ENCODE data around the gene ZNF552. TPM values are rescaled to one million over a fixed set of nuclear protein-coding genes. Genes with fewer than 3 reads are reported as not detected.

Gene ZNF552
- total and polyA plus RNA-seq, 2 of the 4 experiments (the other 2 are of a cell fraction), result 2.8 to 4.7 TPM

DNA sequence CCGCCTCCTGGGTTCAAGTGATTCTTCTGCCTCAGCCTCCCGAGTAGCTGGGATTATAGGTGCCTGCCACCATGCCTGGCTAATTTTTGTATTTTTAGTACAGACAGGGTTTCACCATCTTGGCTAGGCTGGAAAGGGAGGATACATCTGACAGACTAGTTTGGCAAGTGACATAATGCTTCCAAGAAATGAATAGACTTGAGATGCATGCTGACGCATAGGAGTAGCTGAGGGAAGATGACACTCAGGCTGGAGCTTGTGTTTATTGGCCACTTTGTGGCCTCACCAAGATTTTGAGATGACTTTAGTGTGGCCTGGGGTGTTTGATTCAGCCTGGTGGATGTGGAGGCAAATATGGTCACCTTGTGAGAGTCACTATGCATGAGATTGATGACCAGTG, 41.2 kb downstream of the ZNF552 start:
- H4K91ac ChIP-seq (ENCODE audit: insufficient read depth, low read depth, low read length), result no peak overlapping the region
- H3K9me1 ChIP-seq (ENCODE audit: insufficient read depth, low read length), result no peaks in the 10 kb centered on the region
- intact Hi-C loops (cut with micrococcal nuclease), result no loop called here
- H3K4me3 ChIP-seq (ENCODE audit: insufficient read depth, low read depth, low read length), result no peak overlapping the region
- no CpG with 5 or more reads among the region's 3 CpGs for WGBS, 2 experiments (ENCODE audit: extremely low coverage in 2 of 2, insufficient read length in 1 of 2)
- no peak for DNase-seq
- H4K20me1 ChIP-seq (ENCODE audit: insufficient read depth, low read length), result peaks cover 13% of the 10 kb centered on the region; the same call in 1 of the 2 replicates
- peaks cover 28% of the 10 kb centered on the region for H3K9me3 ChIP-seq (ENCODE audit: control insufficient read depth, insufficient read depth, low read length)
- H2AK9ac ChIP-seq (replicated peaks; ENCODE audit: low read depth, low read length, poor library complexity), result no peak overlapping the region
- H2BK15ac ChIP-seq (ENCODE audit: low read depth, low read length), result no peak overlapping the region
- no peak overlapping the region for H2AK5ac ChIP-seq (ENCODE audit: low read depth, low read length)
- TF ChIP-seq, protein P1, sequence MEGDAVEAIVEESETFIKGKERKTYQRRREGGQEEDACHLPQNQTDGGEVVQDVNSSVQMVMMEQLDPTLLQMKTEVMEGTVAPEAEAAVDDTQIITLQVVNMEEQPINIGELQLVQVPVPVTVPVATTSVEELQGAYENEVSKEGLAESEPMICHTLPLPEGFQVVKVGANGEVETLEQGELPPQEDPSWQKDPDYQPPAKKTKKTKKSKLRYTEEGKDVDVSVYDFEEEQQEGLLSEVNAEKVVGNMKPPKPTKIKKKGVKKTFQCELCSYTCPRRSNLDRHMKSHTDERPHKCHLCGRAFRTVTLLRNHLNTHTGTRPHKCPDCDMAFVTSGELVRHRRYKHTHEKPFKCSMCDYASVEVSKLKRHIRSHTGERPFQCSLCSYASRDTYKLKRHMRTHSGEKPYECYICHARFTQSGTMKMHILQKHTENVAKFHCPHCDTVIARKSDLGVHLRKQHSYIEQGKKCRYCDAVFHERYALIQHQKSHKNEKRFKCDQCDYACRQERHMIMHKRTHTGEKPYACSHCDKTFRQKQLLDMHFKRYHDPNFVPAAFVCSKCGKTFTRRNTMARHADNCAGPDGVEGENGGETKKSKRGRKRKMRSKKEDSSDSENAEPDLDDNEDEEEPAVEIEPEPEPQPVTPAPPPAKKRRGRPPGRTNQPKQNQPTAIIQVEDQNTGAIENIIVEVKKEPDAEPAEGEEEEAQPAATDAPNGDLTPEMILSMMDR (conservative IDR thresholded peaks at IDR 0.05; ENCODE audit: low read depth, low read length), result no peak
- TF ChIP-seq RAD21 (IDR thresholded peaks at IDR 0.05; ENCODE audit: low read length) (no peak), CEBPB (IDR thresholded peaks at IDR 0.05; ENCODE audit: low read depth, low read length) (no peak), POLR2A (IDR thresholded peaks at IDR 0.05; ENCODE audit: low read depth, low read length) (no peak), SMC3 (IDR thresholded peaks at IDR 0.05; ENCODE audit: low read depth, low read length) (no peak), FOS (IDR thresholded peaks at IDR 0.05; ENCODE audit: low read depth, low read length) (no peak), NFE2L2 (IDR thresholded peaks at IDR 0.05; ENCODE audit: low read depth, low read length) (no peak), MAZ (IDR thresholded peaks at IDR 0.05; ENCODE audit: borderline replicate concordance, low read depth, low read length) (no peak), CHD1 (IDR thresholded peaks at IDR 0.05; ENCODE audit: low read depth, low read length) (no peak), RFX5 (IDR thresholded peaks at IDR 0.05; ENCODE audit: low read depth, low read length) (no peak), RCOR1 (IDR thresholded peaks at IDR 0.05; ENCODE audit: insufficient replicate concordance, low read length) (no peak)
- CTCF ChIA-PET, result interaction anchor here (0.5 to 0.7 kb wide), 2 partner anchors 10 to 70 kb away, joined by 5 to 7 read pairs; no protein-coding TSS in a partner anchor
- peaks cover 47% of the 10 kb centered on the region for H3K36me3 ChIP-seq (ENCODE audit: control insufficient read depth, insufficient read depth, low read length)
- H3K27me3 ChIP-seq (ENCODE audit: control insufficient read depth, insufficient read depth, low read length), result no peaks in the 10 kb centered on the region
- in situ Hi-C loops (cut with MboI; ENCODE audit: low sequenced_read_pairs), result no loop called here
- no TSS peak for BruUV-seq (replicated peaks)
- dilution Hi-C loops (cut with HindIII; ENCODE audit: low sequenced_read_pairs, unreplicated experiment), result no loop called here
- no peak overlapping the region for H3K14ac ChIP-seq (replicated peaks; ENCODE audit: low read depth, low read length)
- no peak overlapping the region for H3K23ac ChIP-seq (ENCODE audit: low read depth, low read length)
- no peak overlapping the region for H3K4ac ChIP-seq (ENCODE audit: low read depth, low read length)
- no peak overlapping the region for H2BK5ac ChIP-seq (ENCODE audit: low read depth, low read length, poor library complexity, severe bottlenecking)
- peaks cover 31 to 45% of the 10 kb centered on the region in 2 experiments for H3K79me1 ChIP-seq (ENCODE audit: low read depth in 1 of 2, low read length in 2 of 2)
- H2BK120ac ChIP-seq (ENCODE audit: low read depth, low read length), result no peak overlapping the region
- H3K4me2 ChIP-seq (ENCODE audit: low read depth, low read length), result no peak overlapping the region
- no peak overlapping the region for H3K27ac ChIP-seq (ENCODE audit: insufficient read depth, low read length)
- H2AFZ ChIP-seq (replicated peaks; ENCODE audit: low read length, poor library complexity), result no peak overlapping the region
- POLR2A ChIA-PET (ENCODE audit: unreplicated experiment), result no interaction called here
- ATAC-seq (ENCODE audit: low read depth), result no peak
- H4K5ac ChIP-seq (ENCODE audit: low read depth, low read length), result no peak overlapping the region
- H3K18ac ChIP-seq (ENCODE audit: low read depth, low read length), result no peak overlapping the region
- 0 out of 2 replicates have a peak, but pooled peaks cover 3% of the 10 kb centered on the region for H3K4me1 ChIP-seq (ENCODE audit: control insufficient read depth, insufficient read depth, low read length)
- H2BK20ac ChIP-seq (ENCODE audit: low read depth, low read length), result no peak overlapping the region
- H3K9ac ChIP-seq (ENCODE audit: low read depth, low read length), result no peak overlapping the region
- H4K8ac ChIP-seq (ENCODE audit: low read depth in 2 of 2, low read length in 2 of 2), result no peak overlapping the region
- H3K56ac ChIP-seq (ENCODE audit: extremely low read depth, insufficient read depth, low read length), result no peak overlapping the region

All from IMR-90 (cell line).